A549 (cell line): ENCODE measurements around the gene MFSD12. TPM values are rescaled to one million over a fixed set of nuclear protein-coding genes. Genes with fewer than 3 reads are reported as not detected.

Experiments used
- ATAC-seq, 2 experiments: fragments of 200-7000 bp in 1 of 2; fragments of >200 bp in 1 of 2; cut with Nextera tagmentation in 1 of 2; cut with Tn5 transposase in 1 of 2; 3 replicates each; pipeline versions ENCODE4 v1.8.0 to v1.9.1; 2018 to 2020; ENCODE audit warnings: mild to moderate bottlenecking in 1 of 2, moderate library complexity in 1 of 2
- CTCF ChIA-PET: fragments of 300-600 bp; sonication (Branson Sonifier 250); formaldehyde crosslinking; extraction: SDS; loops from one replicate; lab custom pipeline; 2021; ENCODE audit warnings: antibody characterized with exemption, inconsistent platforms; lab: Yijun Ruan, JAX
- POLR2A ChIA-PET: fragments of 350-600 bp; formaldehyde crosslinking; extraction: SDS; loops from one replicate; lab custom pipeline; 2021; ENCODE audit warnings: antibody characterized with exemption, inconsistent platforms; lab: Yijun Ruan, JAX
- DNase-seq, 2 experiments: peaks; one replicate each; pipeline versions ENCODE4 v3.0.0 to v3.0.0-alpha.2; 2011 to 2016; ENCODE audit warnings: low read depth in 1 of 2, low spot score in 1 of 2
- FAIRE-seq: peaks from 2 replicates; lab custom pipeline; 2011; peaks lifted over from hg19 to GRCh38; lab: Jason Lieb, UNC
- H3K27ac ChIP-seq, 2 experiments: fragments of >200 bp; sonication (Bioruptor Twin); formaldehyde crosslinking; 3 replicates each; pipeline ENCODE4 v1.5.1; 2016 to 2017
- H3K4me1 ChIP-seq: fragments of >200 bp; sonication (Bioruptor Twin); formaldehyde crosslinking; 3 replicates; pipeline ENCODE4 v1.6.1; 2016
- H3K4me2 ChIP-seq: fragments of >200 bp; sonication (Bioruptor Twin); formaldehyde crosslinking; 3 replicates; pipeline ENCODE4 v1.6.1; 2016
- H3K4me3 ChIP-seq: fragments of >200 bp; sonication (Bioruptor Twin); formaldehyde crosslinking; 3 replicates; pipeline ENCODE4 v1.5.1; 2016
- H3K9me3 ChIP-seq: fragments of >200 bp; sonication (Bioruptor Twin); formaldehyde crosslinking; 3 replicates; pipeline ENCODE4 v1.6.1; 2016
- CBX2 ChIP-seq: fragments of 200-600 bp; sonication (generic); IDR thresholded peaks from 2 replicates; pipeline ENCODE4 v1.6.1; 2016; ENCODE audit warnings: low read depth, mild to moderate bottlenecking, borderline replicate concordance
- CHD4 ChIP-seq: fragments of 200-600 bp; sonication (generic); IDR thresholded peaks from 2 replicates; pipeline ENCODE4 v1.6.1; 2016; ENCODE audit warnings: antibody characterized with exemption, mild to moderate bottlenecking, borderline replicate concordance
- EHF ChIP-seq: fragments of 250-450 bp; sonication (Bioruptor Pico); IDR thresholded peaks from 2 replicates; pipeline ENCODE4 v1.5.0; 2020; ENCODE audit warnings: mild to moderate bottlenecking
- EHMT2 ChIP-seq: fragments of 200-600 bp; sonication (generic); IDR thresholded peaks from 2 replicates; pipeline ENCODE4 v1.6.1; 2016; ENCODE audit warnings: antibody characterized with exemption, low read depth, mild to moderate bottlenecking, moderate library complexity
- EP300 ChIP-seq, 2 experiments: fragments of >200 bp; sonication (Bioruptor Twin); formaldehyde crosslinking; IDR thresholded peaks; 2 replicates in 1 of 2; 3 replicates in 1 of 2; pipeline ENCODE4 v1.6.1; 2016 to 2017
- FOSB ChIP-seq: fragments of 250-450 bp; sonication (Bioruptor Pico); IDR thresholded peaks from 2 replicates; pipeline ENCODE4 v1.5.0; 2020; ENCODE audit warnings: mild to moderate bottlenecking, moderate library complexity
- FOSL2 ChIP-seq, 2 experiments: fragments of 450-650 bp in 1 of 2; fragments of >200 bp in 1 of 2; sonication (Bioruptor Twin) in 1 of 2; formaldehyde crosslinking; IDR thresholded peaks; 2 replicates each; pipeline versions ENCODE4 v1.5.0 to v1.6.1; 2016 to 2020; ENCODE audit warnings: mild to moderate bottlenecking in 1 of 2, moderate library complexity in 1 of 2
- FOXS1 ChIP-seq: fragments of 250-450 bp; sonication (Bioruptor Pico); IDR thresholded peaks from 2 replicates; pipeline ENCODE4 v1.5.0; 2020; ENCODE audit warnings: mild to moderate bottlenecking, moderate library complexity
- HDAC2 ChIP-seq: fragments of 200-600 bp; sonication (generic); IDR thresholded peaks from 2 replicates; pipeline ENCODE4 v1.6.1; 2016
- HMGXB4 ChIP-seq: fragments of 250-450 bp; sonication (Bioruptor Pico); IDR thresholded peaks from 2 replicates; pipeline ENCODE4 v1.5.0; 2021; ENCODE audit warnings: mild to moderate bottlenecking, moderate library complexity, borderline replicate concordance
- HOXB13 ChIP-seq: fragments of 250-450 bp; sonication (Bioruptor Pico); IDR thresholded peaks from 2 replicates; pipeline ENCODE4 v1.5.0; 2020; ENCODE audit warnings: low read depth, mild to moderate bottlenecking, moderate library complexity
- HOXB5 ChIP-seq: fragments of 250-450 bp; sonication (Bioruptor Pico); IDR thresholded peaks from 2 replicates; pipeline ENCODE4 v1.5.0; 2020; ENCODE audit warnings: mild to moderate bottlenecking, moderate library complexity
- JUNB ChIP-seq: fragments of >200 bp; sonication (Bioruptor Twin); formaldehyde crosslinking; IDR thresholded peaks from 2 replicates; pipeline ENCODE4 v1.6.1; 2016
- NFE2L2 ChIP-seq: fragments of 150-350 bp; conservative IDR thresholded peaks from 2 replicates; pipeline ENCODE4 v1.6.1; 2014; ENCODE audit warnings: low read length
- NPAS2 ChIP-seq: fragments of 250-450 bp; sonication (Bioruptor Pico); IDR thresholded peaks from 2 replicates; pipeline ENCODE4 v1.8.0; 2022; ENCODE audit warnings: mild to moderate bottlenecking, moderate library complexity, borderline replicate concordance
- NR3C1 ChIP-seq: fragments of >200 bp; sonication (Bioruptor Twin); formaldehyde crosslinking; IDR thresholded peaks from 3 replicates; pipeline ENCODE4 v1.6.1; 2017
- PHF8 ChIP-seq: fragments of 200-600 bp; sonication (generic); IDR thresholded peaks from 2 replicates; pipeline ENCODE4 v1.6.1; 2016; ENCODE audit warnings: low read depth, mild to moderate bottlenecking, antibody characterized with exemption, moderate library complexity, borderline replicate concordance
- POLR2A ChIP-seq: IDR thresholded peaks from 2 replicates; pipeline ENCODE4 v1.6.1; 2012; ENCODE audit warnings: mild to moderate bottlenecking, low read length
- POLR2AphosphoS2 ChIP-seq: conservative IDR thresholded peaks from 2 replicates; pipeline ENCODE4 v1.6.1; 2012; ENCODE audit warnings: low read length, improper control_type of control experiment, inconsistent platforms
- RAD21 ChIP-seq, 2 experiments: fragments of >200 bp in 1 of 2; sonication (Bioruptor Twin) in 1 of 2; formaldehyde crosslinking in 1 of 2; IDR thresholded peaks in 1 of 2; conservative IDR thresholded peaks in 1 of 2; 2 replicates in 1 of 2; 3 replicates in 1 of 2; pipeline ENCODE4 v1.6.1; 2012 to 2018; ENCODE audit warnings: inconsistent platforms in 1 of 2
- RCOR1 ChIP-seq: fragments of 150-350 bp; IDR thresholded peaks from 2 replicates; pipeline ENCODE4 v1.6.1; 2014; ENCODE audit warnings: antibody characterized with exemption, low read length, low read depth
- ZC3H11A ChIP-seq: fragments of 450-650 bp; IDR thresholded peaks from 2 replicates; pipeline ENCODE4 v1.6.1; 2014; ENCODE audit warnings: antibody characterized with exemption, mild to moderate bottlenecking
- WGBS: methylation state at CpG from one replicate; pipeline ENCODE4 v1.1.6; 2017; ENCODE audit errors: missing lambda C conversion rate; 5-methylcytosine and 5-hydroxymethylcytosine counted together
- polyA plus RNA-seq, 4 experiments: library from polyadenylated mRNA; depleted of rRNA in 3 of 4; stranded (reverse); fragments of >200 nt; fragmentation: RNase III in 1 of 4; extraction: RNeasy Plus Mini Kit Qiagen cat#74134 plus additional on column Dnase treatment in 1 of 4; gene quantifications; 2 replicates in 3 of 4; 3 replicates in 1 of 4; pipeline ENCODE4 v1.2.3, GENCODE V29; 2011 to 2017
- TF ChIP-seq, protein P1 (sequence below): IDR thresholded peaks from 2 replicates; pipeline ENCODE4 v1.6.1; 2012; ENCODE audit warnings: low read depth, borderline replicate concordance
- TF ChIP-seq, protein P2 (sequence below): fragments of >200 bp; sonication (Bioruptor Twin); formaldehyde crosslinking; IDR thresholded peaks from 3 replicates; pipeline ENCODE4 v1.5.1; 2016
- TF ChIP-seq, protein P3 (sequence below): fragments of 150-350 bp; IDR thresholded peaks from 2 replicates; pipeline ENCODE4 v1.6.1; 2014; ENCODE audit warnings: low read depth, mild to moderate bottlenecking, low read length

The MFSD12 gene
- polyA plus RNA-seq, 2 of the 4 experiments (the other 2 are of a cell fraction), result 52.5 to 115 TPM

DNA sequence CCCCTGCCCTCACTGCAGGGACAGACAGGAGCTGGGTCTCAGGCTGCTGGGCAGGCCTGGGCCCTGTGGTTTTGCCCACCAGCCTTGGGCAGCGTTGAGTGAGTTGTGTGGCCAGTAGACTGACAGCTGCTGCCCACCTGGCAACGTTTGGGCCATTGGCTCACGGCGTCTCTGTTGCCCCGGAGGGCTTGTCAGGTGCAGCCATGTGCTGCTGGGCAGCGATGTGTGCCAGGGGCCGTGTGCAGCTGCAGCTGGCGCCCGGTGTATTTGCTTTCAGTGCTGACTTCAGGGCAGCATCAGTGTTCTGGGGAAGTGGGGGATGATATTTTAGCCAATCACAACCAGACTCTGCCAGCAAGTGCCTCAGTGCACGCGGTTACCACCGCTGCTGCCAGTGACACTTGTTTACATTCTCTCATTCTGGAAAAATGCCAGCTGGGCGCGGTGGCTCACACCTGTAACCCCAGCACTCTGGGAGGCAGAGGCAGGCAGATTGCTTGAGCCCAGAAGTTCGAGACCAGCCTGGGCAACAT, 40.6 kb downstream of the MFSD12 start:
- TF ChIP-seq POLR2A, result no peak
- no peak for TF ChIP-seq HOXB13 (CRISPR knock-in tag)
- TF ChIP-seq FOXS1 (CRISPR knock-in tag), result no peak
- TF ChIP-seq, protein P1, sequence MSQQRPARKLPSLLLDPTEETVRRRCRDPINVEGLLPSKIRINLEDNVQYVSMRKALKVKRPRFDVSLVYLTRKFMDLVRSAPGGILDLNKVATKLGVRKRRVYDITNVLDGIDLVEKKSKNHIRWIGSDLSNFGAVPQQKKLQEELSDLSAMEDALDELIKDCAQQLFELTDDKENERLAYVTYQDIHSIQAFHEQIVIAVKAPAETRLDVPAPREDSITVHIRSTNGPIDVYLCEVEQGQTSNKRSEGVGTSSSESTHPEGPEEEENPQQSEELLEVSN, result no peak
- no peak for TF ChIP-seq POLR2AphosphoS2
- TF ChIP-seq HOXB5 (CRISPR knock-in tag), result no peak
- no peak for TF ChIP-seq CHD4
- no peak for TF ChIP-seq CBX2
- TF ChIP-seq EHMT2, result no peak
- TF ChIP-seq PHF8, result no peak
- WGBS, result 57% methylated on average over 8 of the region's 15 CpGs
- Histone ChIP-seq H3K9me3 (no peaks in the 10 kb centered on the region), H3K4me3 (no peak overlapping the region), H3K27ac (no peak overlapping the region; a peak in 1 of 6 replicates), H3K4me1 (peaks cover 13% of the 10 kb centered on the region; the same call in 2 of the 3 replicates), H3K4me2 (no peak overlapping the region)
- FAIRE-seq (no peak), ATAC-seq (no peak; a peak in 1 of 6 replicates), DNase-seq (no peak)
- ChIA-PET CTCF (interaction anchor here (0.6 to 3.2 kb wide), 6 partner anchors 10 to 208 kb away, joined by 3 to 12 read pairs (median 3); no protein-coding TSS in a partner anchor), POLR2A (no interaction called here)

GRCh38 chr19:3515891-3516422, 41.4 kb downstream of the MFSD12 start:
- 88% methylated on average over 7 of the region's 15 CpGs for WGBS
- Histone ChIP-seq H3K9me3 (no peaks in the 10 kb centered on the region), H3K4me3 (no peak overlapping the region), H3K27ac (no peak overlapping the region), H3K4me1 (peaks cover 13% of the 10 kb centered on the region; the same call in 2 of the 3 replicates), H3K4me2 (no peak overlapping the region)
- POLR2A ChIA-PET, result no interaction called here
- FAIRE-seq (no peak), DNase-seq (no peak), ATAC-seq (no peak)
- TF ChIP-seq, protein P2, sequence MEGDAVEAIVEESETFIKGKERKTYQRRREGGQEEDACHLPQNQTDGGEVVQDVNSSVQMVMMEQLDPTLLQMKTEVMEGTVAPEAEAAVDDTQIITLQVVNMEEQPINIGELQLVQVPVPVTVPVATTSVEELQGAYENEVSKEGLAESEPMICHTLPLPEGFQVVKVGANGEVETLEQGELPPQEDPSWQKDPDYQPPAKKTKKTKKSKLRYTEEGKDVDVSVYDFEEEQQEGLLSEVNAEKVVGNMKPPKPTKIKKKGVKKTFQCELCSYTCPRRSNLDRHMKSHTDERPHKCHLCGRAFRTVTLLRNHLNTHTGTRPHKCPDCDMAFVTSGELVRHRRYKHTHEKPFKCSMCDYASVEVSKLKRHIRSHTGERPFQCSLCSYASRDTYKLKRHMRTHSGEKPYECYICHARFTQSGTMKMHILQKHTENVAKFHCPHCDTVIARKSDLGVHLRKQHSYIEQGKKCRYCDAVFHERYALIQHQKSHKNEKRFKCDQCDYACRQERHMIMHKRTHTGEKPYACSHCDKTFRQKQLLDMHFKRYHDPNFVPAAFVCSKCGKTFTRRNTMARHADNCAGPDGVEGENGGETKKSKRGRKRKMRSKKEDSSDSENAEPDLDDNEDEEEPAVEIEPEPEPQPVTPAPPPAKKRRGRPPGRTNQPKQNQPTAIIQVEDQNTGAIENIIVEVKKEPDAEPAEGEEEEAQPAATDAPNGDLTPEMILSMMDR, result no peak
- no peak for TF ChIP-seq EHF (CRISPR knock-in tag)
- no peak for TF ChIP-seq ZC3H11A
- no peak for TF ChIP-seq EHMT2
- no peak for TF ChIP-seq HOXB5 (CRISPR knock-in tag)
- no peak for TF ChIP-seq EP300 (IDR thresholded peaks at IDR 0.05)
- CTCF ChIA-PET, result interaction anchor here (0.9 to 3.2 kb wide), 2 partner anchors 11 to 29 kb away, joined by 3 to 12 read pairs; no protein-coding TSS in a partner anchor

- DNase-seq (no peak), FAIRE-seq (no peak), ATAC-seq (no peak)
- Histone ChIP-seq H3K4me2 (no peak overlapping the region), H3K27ac (no peak overlapping the region; a peak in 1 of 6 replicates), H3K4me1 (peaks cover 13% of the 10 kb centered on the region; the same call in 2 of the 3 replicates), H3K4me3 (no peak overlapping the region), H3K9me3 (no peaks in the 10 kb centered on the region)
- ChIA-PET CTCF (interaction anchor here (1.2 kb wide), 1 partner anchor 31 kb away, joined by 3 read pairs; no protein-coding TSS in a partner anchor), POLR2A (no interaction called here)
- WGBS, result 85% methylated on average over 9 of the region's 12 CpGs
- TF ChIP-seq HMGXB4 (CRISPR knock-in tag) (no peak), JUNB (no peak), NR3C1 (no peak), FOSB (no peak), CBX2 (no peak), NPAS2 (CRISPR knock-in tag) (no peak), RCOR1 (no peak), PHF8 (no peak), POLR2A (no peak), NFE2L2 (no peak), FOSL2 (IDR thresholded peaks at IDR 0.05) (no peak), FOSL2 (CRISPR knock-in tag; IDR thresholded peaks at IDR 0.05) (no peak), EP300 (IDR thresholded peaks at IDR 0.05) (no peak), HDAC2 (no peak), RAD21 (conservative IDR thresholded peaks at IDR 0.05 in 1 of 2, IDR thresholded peaks at IDR 0.05 in 1 of 2) (no peak)
- TF ChIP-seq, protein P3, sequence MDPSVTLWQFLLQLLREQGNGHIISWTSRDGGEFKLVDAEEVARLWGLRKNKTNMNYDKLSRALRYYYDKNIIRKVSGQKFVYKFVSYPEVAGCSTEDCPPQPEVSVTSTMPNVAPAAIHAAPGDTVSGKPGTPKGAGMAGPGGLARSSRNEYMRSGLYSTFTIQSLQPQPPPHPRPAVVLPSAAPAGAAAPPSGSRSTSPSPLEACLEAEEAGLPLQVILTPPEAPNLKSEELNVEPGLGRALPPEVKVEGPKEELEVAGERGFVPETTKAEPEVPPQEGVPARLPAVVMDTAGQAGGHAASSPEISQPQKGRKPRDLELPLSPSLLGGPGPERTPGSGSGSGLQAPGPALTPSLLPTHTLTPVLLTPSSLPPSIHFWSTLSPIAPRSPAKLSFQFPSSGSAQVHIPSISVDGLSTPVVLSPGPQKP, result no peak
- TF ChIP-seq, protein P2, result no peak
Observed at GRCh38 chr19:3514930-3515329, 42.5 kb downstream of the MFSD12 start.
